ENCODE data around the gene NUP85.
"Not testable (repeated sequence)": the region's sequence is repeated elsewhere in the genome, so short reads cannot be mapped to it uniquely, and the experiment has no call there.

The NUP85 gene

GRCh38 chr17:75205037-75205792, at the start of gene NUP85:
Gene NUP85, plus strand, starts transcription at chr17:75205679. Its CDS starts 83 bp downstream, at chr17:75205762.
- DNase-seq, result peak; percentile 95

- DNase-seq, result not testable (repeated sequence)
Measured at GRCh38 chr17:75158480-75158879, 47.0 kb upstream of the NUP85 start.

- no peak for DNase-seq
Measured at GRCh38 chr17:75159196-75160031, 46.1 kb upstream of the NUP85 start.

- no peak for DNase-seq
Measured at GRCh38 chr17:75160211-75160610, 45.3 kb upstream of the NUP85 start.

- DNase-seq, result no peak
Measured at GRCh38 chr17:75163074-75163473, 42.4 kb upstream of the NUP85 start.

GRCh38 chr17:75164606-75165005, 40.9 kb upstream of the NUP85 start:
- DNase-seq, result not testable (repeated sequence)

- no peak for DNase-seq
Measured at GRCh38 chr17:75168998-75169397, 36.5 kb upstream of the NUP85 start.

- no peak for DNase-seq
Measured at GRCh38 chr17:75173526-75173925, 32.0 kb upstream of the NUP85 start.

- no peak for DNase-seq
Measured at GRCh38 chr17:75174996-75175395, 30.5 kb upstream of the NUP85 start.

GRCh38 chr17:75176625-75177024, 28.9 kb upstream of the NUP85 start:
- DNase-seq, result no peak

GRCh38 chr17:75178453-75178852, 27.0 kb upstream of the NUP85 start:
- peak; percentile 24 for DNase-seq

- no peak for DNase-seq
Measured at GRCh38 chr17:75181110-75181509, 24.4 kb upstream of the NUP85 start.

- peak; percentile 38 for DNase-seq
Measured at GRCh38 chr17:75181608-75182318, 23.7 kb upstream of the NUP85 start.

- no peak for DNase-seq
Measured at GRCh38 chr17:75182319-75182568, 23.2 kb upstream of the NUP85 start.

GRCh38 chr17:75182569-75183436, 22.7 kb upstream of the NUP85 start, which contains the start of gene SUMO2:
Gene SUMO2, minus strand, starts transcription at chr17:75182959. Its CDS starts 125 bp downstream, at chr17:75182834.
- DNase-seq, result peak; percentile 96

GRCh38 chr17:75183999-75184884, 21.2 kb upstream of the NUP85 start:
- DNase-seq, result no peak

GRCh38 chr17:75188614-75189013, 16.9 kb upstream of the NUP85 start:
- DNase-seq, result no peak

- no peak for DNase-seq
Measured at GRCh38 chr17:75191584-75191983, 13.9 kb upstream of the NUP85 start.

- DNase-seq, result no peak
Measured at GRCh38 chr17:75194879-75195278, 10.6 kb upstream of the NUP85 start.

- no peak for DNase-seq
Measured at GRCh38 chr17:75199886-75200618, 5.4 kb upstream of the NUP85 start.

GRCh38 chr17:75205793-75206163, 299 bp downstream of the NUP85 start:
- DNase-seq, result no peak
